ENCODE data around the gene CHSY1. TPM values are rescaled to one million over a fixed set of nuclear protein-coding genes. Genes with fewer than 3 reads are reported as not detected.

The CHSY1 gene
- total RNA-seq, 4 donors from 2014 or later = 25.6 to 62.8 (median 46.0) TPM

DNA sequence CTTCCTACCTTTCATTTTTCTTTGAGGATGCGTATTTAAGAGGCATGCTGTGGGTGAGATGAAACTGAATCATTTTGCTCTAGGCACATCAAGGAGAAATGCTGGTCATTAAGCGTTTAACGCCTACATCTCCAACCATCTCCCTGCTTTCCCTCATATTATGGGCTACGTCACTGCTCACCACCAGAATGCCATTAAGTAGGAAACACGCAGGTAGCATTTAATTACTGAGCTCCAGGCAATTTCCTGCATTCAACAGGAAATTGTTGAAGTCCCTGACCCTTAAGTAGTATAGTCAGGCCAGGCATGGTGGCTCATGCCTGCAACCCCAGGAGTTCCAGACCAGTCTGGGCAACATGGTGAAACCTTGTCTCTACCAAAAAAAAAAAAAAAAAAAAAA is 66.1 kb downstream of the CHSY1 start:
- H3K4me3 ChIP-seq = no peak overlapping the region
- H3K4me1 ChIP-seq = no peaks in the 10 kb centered on the region
- DNase-seq = no peak
- intact Hi-C loops (cut with DNase I; ENCODE audit: low total_unique reads) = no loop called here
- H3K9me3 ChIP-seq = no peaks in the 10 kb centered on the region
- TF ChIP-seq, protein P1, sequence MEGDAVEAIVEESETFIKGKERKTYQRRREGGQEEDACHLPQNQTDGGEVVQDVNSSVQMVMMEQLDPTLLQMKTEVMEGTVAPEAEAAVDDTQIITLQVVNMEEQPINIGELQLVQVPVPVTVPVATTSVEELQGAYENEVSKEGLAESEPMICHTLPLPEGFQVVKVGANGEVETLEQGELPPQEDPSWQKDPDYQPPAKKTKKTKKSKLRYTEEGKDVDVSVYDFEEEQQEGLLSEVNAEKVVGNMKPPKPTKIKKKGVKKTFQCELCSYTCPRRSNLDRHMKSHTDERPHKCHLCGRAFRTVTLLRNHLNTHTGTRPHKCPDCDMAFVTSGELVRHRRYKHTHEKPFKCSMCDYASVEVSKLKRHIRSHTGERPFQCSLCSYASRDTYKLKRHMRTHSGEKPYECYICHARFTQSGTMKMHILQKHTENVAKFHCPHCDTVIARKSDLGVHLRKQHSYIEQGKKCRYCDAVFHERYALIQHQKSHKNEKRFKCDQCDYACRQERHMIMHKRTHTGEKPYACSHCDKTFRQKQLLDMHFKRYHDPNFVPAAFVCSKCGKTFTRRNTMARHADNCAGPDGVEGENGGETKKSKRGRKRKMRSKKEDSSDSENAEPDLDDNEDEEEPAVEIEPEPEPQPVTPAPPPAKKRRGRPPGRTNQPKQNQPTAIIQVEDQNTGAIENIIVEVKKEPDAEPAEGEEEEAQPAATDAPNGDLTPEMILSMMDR (IDR thresholded peaks at IDR 0.05) = no peak
- TF ChIP-seq POLR2A (IDR thresholded peaks at IDR 0.05) = no peak
- no peak overlapping the region for H3K27ac ChIP-seq
- no peaks in the 10 kb centered on the region for H3K27me3 ChIP-seq
- H3K36me3 ChIP-seq = no peaks in the 10 kb centered on the region

DNA sequence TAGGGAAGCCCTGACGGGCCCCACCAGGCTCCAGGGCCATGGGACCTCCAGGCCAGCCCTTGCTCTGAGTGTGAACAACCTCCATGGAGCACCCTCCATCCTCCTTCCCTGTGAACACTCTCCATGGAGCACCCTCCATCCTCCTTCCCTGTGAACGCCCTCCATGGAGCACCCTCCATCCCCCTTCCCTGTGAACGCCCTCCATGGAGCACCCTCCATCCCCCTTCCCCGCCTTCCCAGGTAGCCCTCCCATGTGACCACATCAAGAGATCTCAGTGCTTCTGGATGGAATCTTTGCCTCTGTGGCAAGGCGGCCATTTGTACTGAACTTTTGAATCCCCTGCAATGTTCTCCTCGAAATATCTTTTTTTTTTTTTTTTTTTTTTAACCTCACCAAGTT is 66.5 kb downstream of the CHSY1 start:
- no peak for TF ChIP-seq POLR2A (IDR thresholded peaks at IDR 0.05)
- TF ChIP-seq, protein P1 (IDR thresholded peaks at IDR 0.05) = no peak
- no peak overlapping the region for H3K27ac ChIP-seq
- no peaks in the 10 kb centered on the region for H3K36me3 ChIP-seq
- DNase-seq = no peak
- no peaks in the 10 kb centered on the region for H3K9me3 ChIP-seq
- H3K4me3 ChIP-seq = no peak overlapping the region
- intact Hi-C loops (cut with DNase I; ENCODE audit: low total_unique reads) = no loop called here
- H3K4me1 ChIP-seq = no peaks in the 10 kb centered on the region
- H3K27me3 ChIP-seq = no peaks in the 10 kb centered on the region

DNA sequence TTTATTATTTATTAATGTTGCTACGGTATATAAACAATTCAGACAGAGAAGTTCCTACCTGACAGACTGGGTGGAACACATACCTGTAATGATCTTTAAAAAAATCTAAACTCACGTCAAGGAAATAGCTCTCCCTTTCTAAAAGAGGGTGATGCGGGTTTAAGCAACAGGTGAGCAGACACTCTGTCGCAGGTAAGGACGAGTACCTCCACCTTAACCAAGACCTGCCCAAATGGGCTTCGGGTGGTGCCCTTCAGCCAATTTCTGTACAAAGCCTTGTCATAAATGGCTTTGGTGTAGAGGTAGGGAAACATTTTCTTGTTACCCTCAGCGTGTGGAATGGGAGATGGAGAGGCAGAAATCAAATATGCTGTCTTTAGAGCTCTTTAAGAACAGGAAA is 67.0 kb downstream of the CHSY1 start:
- Histone ChIP-seq H3K27ac (no peak overlapping the region), H3K36me3 (no peaks in the 10 kb centered on the region), H3K9me3 (no peaks in the 10 kb centered on the region), H3K4me1 (no peaks in the 10 kb centered on the region), H3K4me3 (no peak overlapping the region), H3K27me3 (no peaks in the 10 kb centered on the region)
- DNase-seq = no peak
- intact Hi-C loops (cut with DNase I; ENCODE audit: low total_unique reads) = no loop called here
- TF ChIP-seq, protein P1 (IDR thresholded peaks at IDR 0.05) = no peak
- no peak for TF ChIP-seq POLR2A (IDR thresholded peaks at IDR 0.05)

DNA sequence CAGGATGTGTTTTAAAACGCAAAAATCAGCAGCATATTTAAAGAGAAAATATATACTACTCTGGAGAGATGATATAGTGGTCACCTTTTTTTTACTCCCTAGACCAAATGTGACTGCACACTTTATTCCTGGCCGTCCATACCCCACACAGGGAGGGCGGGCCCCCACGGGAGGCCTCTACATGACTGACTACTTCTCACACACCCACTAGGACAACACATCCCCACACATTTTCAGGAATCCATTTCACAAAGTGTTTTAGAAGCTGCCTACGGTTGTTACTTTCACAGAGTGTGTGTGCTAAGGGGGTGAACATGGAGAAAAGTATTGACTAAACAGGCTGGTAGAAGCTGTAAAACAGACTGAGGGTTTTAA is 67.9 kb downstream of the CHSY1 start:
- no peak overlapping the region for H3K4me3 ChIP-seq
- H3K4me1 ChIP-seq = no peaks in the 10 kb centered on the region
- TF ChIP-seq, protein P1 (IDR thresholded peaks at IDR 0.05) = no peak
- TF ChIP-seq POLR2A (IDR thresholded peaks at IDR 0.05) = no peak
- intact Hi-C loops (cut with DNase I; ENCODE audit: low total_unique reads) = no loop called here
- H3K27ac ChIP-seq = no peak overlapping the region
- H3K9me3 ChIP-seq = no peaks in the 10 kb centered on the region
- DNase-seq = no peak
- H3K36me3 ChIP-seq = no peaks in the 10 kb centered on the region
- no peaks in the 10 kb centered on the region for H3K27me3 ChIP-seq

DNA sequence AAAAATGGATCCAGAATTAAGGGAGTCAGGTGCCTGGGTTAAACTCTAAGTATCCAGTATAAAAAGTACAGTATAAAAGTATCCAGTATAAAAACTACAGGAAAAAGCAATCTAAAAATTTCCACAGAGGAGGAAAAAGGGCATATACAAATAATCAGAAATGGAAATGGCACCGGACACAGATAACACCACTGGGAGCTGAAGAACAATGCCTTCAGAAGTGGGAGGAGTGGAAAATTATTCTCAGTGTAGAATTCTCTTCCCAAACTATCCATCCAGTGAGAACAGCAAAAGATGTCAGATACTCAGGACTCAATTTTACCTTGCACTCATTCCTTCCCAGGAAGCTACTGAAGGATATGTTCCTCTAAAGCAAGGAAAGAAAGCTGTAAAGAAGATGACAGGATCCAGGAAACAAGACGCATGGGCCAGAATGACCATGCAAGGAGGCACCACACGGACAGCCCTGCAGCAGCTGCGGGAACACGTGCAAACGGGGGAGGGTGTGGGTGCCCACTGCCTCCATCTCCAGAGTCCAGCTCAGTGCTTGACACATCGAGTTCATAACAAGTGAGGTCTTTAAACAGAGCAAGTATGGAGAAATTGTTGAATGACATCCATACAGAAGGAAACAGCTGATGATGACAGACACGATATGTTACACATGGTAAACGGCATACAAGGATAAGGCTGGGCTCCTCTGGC is 68.5 kb downstream of the CHSY1 start:
- intact Hi-C loops (cut with DNase I; ENCODE audit: low total_unique reads) = no loop called here
- no peak for DNase-seq
- H3K4me3 ChIP-seq = no peak overlapping the region
- no peaks in the 10 kb centered on the region for H3K36me3 ChIP-seq
- H3K9me3 ChIP-seq = no peaks in the 10 kb centered on the region
- H3K4me1 ChIP-seq = no peaks in the 10 kb centered on the region
- H3K27me3 ChIP-seq = no peaks in the 10 kb centered on the region
- H3K27ac ChIP-seq = peak overlapping the region in 1 of 2 donors; percentile 44
- TF ChIP-seq POLR2A (IDR thresholded peaks at IDR 0.05) = no peak
- TF ChIP-seq, protein P1 (IDR thresholded peaks at IDR 0.05) = no peak

Data from uterus (tissue), 4 donors.